CD14-positive monocyte (primary cell): ENCODE measurements around the gene CNIH3. TPM values are rescaled to one million over a fixed set of nuclear protein-coding genes. Genes with fewer than 3 reads are reported as not detected.

Source experiments
- DNase-seq, 3 donors: peaks; one replicate each; pipeline ENCODE4 v3.0.0-alpha.2; 2011 to 2022
- H2AFZ ChIP-seq: 2 replicates; pipeline ENCODE4 v1.6.0; 2012; ENCODE audit warnings: mild to moderate bottlenecking, low read depth, low read length, inconsistent platforms; ENCODE audit not compliant: insufficient read depth, poor library complexity, severe bottlenecking
- H3K27ac ChIP-seq, 2 donors: 1 replicate in 1 of 2; 2 replicates in 1 of 2; pipeline ENCODE4 v1.5.1; 2012 to 2013; ENCODE audit warnings: low read length in 2 of 2, control low read depth in 1 of 2, inconsistent platforms in 1 of 2, low read depth in 1 of 2, mild to moderate bottlenecking in 1 of 2
- H3K27me3 ChIP-seq, 2 donors: one replicate each; pipeline versions ENCODE4 v1.6.0 to v1.6.1; 2011 to 2013; ENCODE audit warnings: low read length in 2 of 2; ENCODE audit not compliant: control insufficient read depth in 2 of 2, insufficient read depth in 2 of 2
- H3K36me3 ChIP-seq, 2 donors: replicated peaks in 1 of 2; 1 replicate in 1 of 2; 2 replicates in 1 of 2; pipeline versions ENCODE4 v1.5.1 to v1.6.1; 2012 to 2013; ENCODE audit warnings: low read length in 2 of 2, control low read depth in 1 of 2, inconsistent platforms in 1 of 2, mild to moderate bottlenecking in 1 of 2; ENCODE audit not compliant: insufficient read depth in 2 of 2, control insufficient read depth in 1 of 2
- H3K4me1 ChIP-seq, 2 donors: 1 replicate in 1 of 2; 2 replicates in 1 of 2; pipeline versions ENCODE4 v1.5.1 to v1.6.1; 2012 to 2013; ENCODE audit warnings: low read length in 2 of 2, control low read depth in 1 of 2, inconsistent platforms in 1 of 2, mild to moderate bottlenecking in 1 of 2, moderate library complexity in 1 of 2; ENCODE audit not compliant: insufficient read depth in 2 of 2, control insufficient read depth in 1 of 2
- H3K4me2 ChIP-seq: replicated peaks from 2 replicates; pipeline ENCODE3; 2012; ENCODE audit warnings: low read length, moderate library complexity, mild to moderate bottlenecking; ENCODE audit not compliant: poor library complexity, severe bottlenecking; ENCODE audit errors: extremely low read depth
- H3K4me3 ChIP-seq, 3 experiments: fragments of 200-600 bp in 1 of 3; sonication (generic) in 1 of 3; replicated peaks in 1 of 3; 1 replicate in 2 of 3; 2 replicates in 1 of 3; pipeline ENCODE4 v1.5.1; 2011 to 2013; ENCODE audit warnings: low read length in 3 of 3, mild to moderate bottlenecking in 3 of 3, control low read depth in 2 of 3, low read depth in 2 of 3, inconsistent platforms in 1 of 3, moderate library complexity in 1 of 3
- H3K79me2 ChIP-seq: 2 replicates; pipeline ENCODE4 v1.6.0; 2012; ENCODE audit warnings: mild to moderate bottlenecking, control low read depth, inconsistent platforms, low read length, moderate library complexity; ENCODE audit not compliant: insufficient read depth
- H3K9ac ChIP-seq: 2 replicates; pipeline ENCODE4 v1.6.0; 2017; ENCODE audit warnings: low read length, mild to moderate bottlenecking; ENCODE audit not compliant: insufficient read depth, poor library complexity, severe bottlenecking
- H3K9me3 ChIP-seq, 2 donors: replicated peaks in 1 of 2; 1 replicate in 1 of 2; 2 replicates in 1 of 2; pipeline versions ENCODE4 v1.5.1 to v1.6.1; 2012 to 2013; ENCODE audit warnings: low read length in 2 of 2, control low read depth in 1 of 2; ENCODE audit not compliant: control insufficient read depth in 1 of 2, insufficient read depth in 1 of 2
- H4K20me1 ChIP-seq: 2 replicates; pipeline ENCODE4 v1.6.0; 2012; ENCODE audit warnings: mild to moderate bottlenecking, low read length, control low read depth, moderate library complexity; ENCODE audit not compliant: insufficient read depth
- H3K27ac Mint-ChIP-seq, 7 donors: one replicate each; pipeline ENCODE4 v1.8.0; 2020; ENCODE audit warnings: mild to moderate bottlenecking in 7 of 7, mixed read lengths in 7 of 7, moderate library complexity in 6 of 7, inconsistent platforms in 2 of 7
- H3K27me3 Mint-ChIP-seq, 3 donors: one replicate each; pipeline ENCODE4 v1.8.0; 2021 to 2022; ENCODE audit warnings: low read depth in 3 of 3, mild to moderate bottlenecking in 3 of 3, mixed read lengths in 3 of 3, moderate library complexity in 3 of 3, inconsistent platforms in 1 of 3
- H3K36me3 Mint-ChIP-seq, 2 donors: one replicate each; pipeline ENCODE4 v1.8.0; 2020; ENCODE audit warnings: mixed read lengths in 2 of 2, inconsistent platforms in 1 of 2, mild to moderate bottlenecking in 1 of 2
- H3K4me1 Mint-ChIP-seq: one replicate; pipeline ENCODE4 v1.8.0; 2020; ENCODE audit warnings: mild to moderate bottlenecking, mixed read lengths
- H3K4me3 Mint-ChIP-seq, 2 donors: one replicate each; pipeline ENCODE4 v1.8.0; 2020; ENCODE audit warnings: mild to moderate bottlenecking in 2 of 2, mixed read lengths in 2 of 2, moderate library complexity in 1 of 2
- H3K9me3 Mint-ChIP-seq, 7 donors: one replicate each; pipeline ENCODE4 v1.8.0; 2020 to 2022; ENCODE audit warnings: mixed read lengths in 7 of 7, mild to moderate bottlenecking in 6 of 7, moderate library complexity in 6 of 7, inconsistent platforms in 2 of 7
- CTCF ChIP-seq: fragments of 200-600 bp; IDR thresholded peaks from one replicate; pipeline ENCODE4 v1.8.0; 2022; ENCODE audit warnings: antibody characterized with exemption, mild to moderate bottlenecking
- WGBS: methylation state at CpG from one replicate; pipeline ENCODE4 v1.1.5; 2013; ENCODE audit warnings: missing lambda C conversion rate; ENCODE audit not compliant: insufficient coverage; 5-methylcytosine and 5-hydroxymethylcytosine counted together
- intact Hi-C, 2 donors: fragments of 100-400 bp; cut with micrococcal nuclease; formaldehyde crosslinking; loops; one replicate each; pipeline versions ENCODE4 v1.15.0 to v1.15.1; 2023
- polyA plus RNA-seq, 3 donors: library from polyadenylated mRNA; depleted of rRNA in 1 of 3; unstranded in 2 of 3; stranded (reverse) in 1 of 3; fragments of 300-500 nt in 2 of 3; fragments of >200 nt in 1 of 3; fragmentation: Illumina TruSeq in 2 of 3; gene quantifications; 1 replicate in 2 of 3; 2 replicates in 1 of 3; pipeline ENCODE4 v1.2.3, GENCODE V29; 2012 to 2021

CNIH3 gene
- polyA plus RNA-seq, 3 donors, result 0.37 TPM; not detected in 2

- no peaks in the 10 kb centered on the region for H4K20me1 ChIP-seq
- no peak overlapping the region for H3K4me2 ChIP-seq
- Mint-ChIP-seq H3K9me3 (peaks cover 0 to 3% (median 1%) of the 10 kb centered on the region in 7 donors), H3K36me3 (no peaks in the 10 kb centered on the region), H3K4me1 (no peaks in the 10 kb centered on the region), H3K27me3 (peaks cover 0 to 8% (median 5%) of the 10 kb centered on the region in 3 donors), H3K27ac (no peak overlapping the region), H3K4me3 (no peak overlapping the region)
- H3K9ac ChIP-seq, result no peak overlapping the region
- no peak overlapping the region for H2AFZ ChIP-seq
- DNase-seq, result no peak
- WGBS, result 100% methylated on average over 5 of the region's 6 CpGs
- no peak overlapping the region for H3K4me3 ChIP-seq
- TF ChIP-seq CTCF, result no peak
- no peak overlapping the region for H3K27ac ChIP-seq
- H3K27me3 ChIP-seq, result no peaks in the 10 kb centered on the region
- no peaks in the 10 kb centered on the region for H3K9me3 ChIP-seq
- no peaks in the 10 kb centered on the region for H3K79me2 ChIP-seq
- intact Hi-C loops, result no loop called here
- no peaks in the 10 kb centered on the region for H3K4me1 ChIP-seq
- no peaks in the 10 kb centered on the region for H3K36me3 ChIP-seq
Observed at GRCh38 chr1:224714553-224714952, 98.4 kb downstream of the CNIH3 start.

DNA sequence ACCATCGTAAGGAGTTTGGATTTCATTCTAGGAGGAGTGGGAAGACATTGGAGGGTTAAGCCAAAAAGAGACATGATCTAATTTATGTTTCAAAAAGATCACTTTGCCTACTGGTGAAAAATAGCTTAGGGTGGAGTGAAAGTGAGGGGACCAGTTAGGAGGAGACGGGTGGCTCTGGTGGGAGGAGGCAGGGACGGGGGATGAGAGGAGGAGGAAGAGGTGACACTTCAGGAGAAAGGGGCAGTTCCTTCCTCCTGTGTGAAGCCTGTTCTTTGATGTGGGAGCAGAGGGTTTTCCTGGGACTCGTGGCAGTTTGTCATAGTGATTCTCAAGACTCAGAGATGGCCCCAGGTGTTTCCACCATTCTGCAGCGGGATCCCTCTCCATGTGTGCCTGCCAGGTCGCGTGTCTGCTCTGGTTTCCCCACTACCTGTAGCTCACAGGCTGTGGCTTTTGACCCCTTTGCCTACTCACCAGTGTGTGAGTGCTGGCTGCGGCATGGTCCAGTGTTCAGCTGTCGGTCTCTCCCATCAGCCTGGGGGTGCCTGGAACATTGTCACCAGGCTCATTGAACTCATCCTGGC, 102.4 kb downstream of the CNIH3 start:
- Histone ChIP-seq H3K79me2 (no peaks in the 10 kb centered on the region), H4K20me1 (no peaks in the 10 kb centered on the region), H3K4me1 (no peaks in the 10 kb centered on the region), H3K36me3 (no peaks in the 10 kb centered on the region), H3K4me2 (no peak overlapping the region), H3K4me3 (no peak overlapping the region), H3K27me3 (no peaks in the 10 kb centered on the region), H3K9ac (no peak overlapping the region), H3K9me3 (no peaks in the 10 kb centered on the region), H3K27ac (no peak overlapping the region), H2AFZ (no peak overlapping the region)
- intact Hi-C loops, result no loop called here
- DNase-seq, result no peak
- Mint-ChIP-seq H3K36me3 (no peaks in the 10 kb centered on the region), H3K4me3 (no peak overlapping the region), H3K4me1 (no peaks in the 10 kb centered on the region), H3K9me3 (peaks cover 0 to 3% (median 1%) of the 10 kb centered on the region in 7 donors), H3K27me3 (peaks cover 0 to 6% (median 6%) of the 10 kb centered on the region in 3 donors), H3K27ac (no peak overlapping the region)
- TF ChIP-seq CTCF, result no peak
- 78% methylated on average over 8 of the region's 9 CpGs for WGBS
